NOMO-1 treated with dmso at 0.1 percent for 144 hours (cell line): ENCODE results near the gene SCG2.
A peak's percentile ranks its signal among the peaks of the same experiment; 100 is the strongest.

Source experiments
- DNase-seq: peaks from one replicate; lab custom pipeline; 2025; ENCODE audit not compliant: unreplicated experiment; lab: John Stamatoyannopoulos, UW

The SCG2 gene

GRCh38 chr2:223582001-223582400, 20.2 kb downstream of the SCG2 start:
- DNase-seq = no peak

- DNase-seq = no peak
These were observed 21.2 kb downstream of the SCG2 start for GRCh38 chr2:223580951-223581350.

- no peak for DNase-seq
These were observed 23.3 kb downstream of the SCG2 start for GRCh38 chr2:223578846-223579245.

GRCh38 chr2:223576873-223577272, 25.3 kb downstream of the SCG2 start:
- no peak for DNase-seq

- no peak for DNase-seq
These were observed 31.4 kb downstream of the SCG2 start for GRCh38 chr2:223570784-223571183.

- DNase-seq = no peak
These were observed 35.8 kb downstream of the SCG2 start for GRCh38 chr2:223566396-223566795.

- DNase-seq = no peak
These were observed 38.7 kb downstream of the SCG2 start for GRCh38 chr2:223563462-223563861.

- no peak for DNase-seq
These were observed 40.1 kb downstream of the SCG2 start for GRCh38 chr2:223562078-223562477.

- no peak for DNase-seq
These were observed 41.3 kb downstream of the SCG2 start for GRCh38 chr2:223560749-223561435.

- no peak for DNase-seq
These were observed 43.2 kb downstream of the SCG2 start for GRCh38 chr2:223558970-223559369.

- DNase-seq = peak; percentile 3
These were observed 47.2 kb downstream of the SCG2 start for GRCh38 chr2:223554923-223555322.

- no peak for DNase-seq
These were observed 52.9 kb downstream of the SCG2 start for GRCh38 chr2:223549215-223549614.

GRCh38 chr2:223548194-223548593, 54.0 kb downstream of the SCG2 start:
- DNase-seq = no peak
